ENCODE data around the gene RAB3GAP2.
"Not testable (repeated sequence)": the region's sequence is repeated elsewhere in the genome, so short reads cannot be mapped to it uniquely, and the experiment has no call there.

The RAB3GAP2 gene

GRCh38 chr1:220188538-220188937, 83.7 kb downstream of the RAB3GAP2 start:
- no peak for DNase-seq

GRCh38 chr1:220186752-220187151, 85.5 kb downstream of the RAB3GAP2 start:
- DNase-seq = no peak

GRCh38 chr1:220184506-220184905, 87.7 kb downstream of the RAB3GAP2 start:
- no peak for DNase-seq

- no peak for DNase-seq
Measured at GRCh38 chr1:220182656-220183055, 89.6 kb downstream of the RAB3GAP2 start.

- no peak for DNase-seq
Measured at GRCh38 chr1:220182111-220182510, 90.1 kb downstream of the RAB3GAP2 start.

- no peak for DNase-seq
Measured at GRCh38 chr1:220176540-220176939, 95.7 kb downstream of the RAB3GAP2 start.

- DNase-seq = no peak
Measured at GRCh38 chr1:220170836-220171526, 101.3 kb downstream of the RAB3GAP2 start.

- DNase-seq = not testable (repeated sequence)
Measured at GRCh38 chr1:220169887-220170286, 102.4 kb downstream of the RAB3GAP2 start.

GRCh38 chr1:220166853-220167252, 105.4 kb downstream of the RAB3GAP2 start:
- no peak for DNase-seq

GRCh38 chr1:220164517-220164916, 107.7 kb downstream of the RAB3GAP2 start:
- DNase-seq = no peak

GRCh38 chr1:220164116-220164515, 108.1 kb downstream of the RAB3GAP2 start:
- DNase-seq = no peak

- DNase-seq = no peak
Measured at GRCh38 chr1:220160027-220160426, 112.2 kb downstream of the RAB3GAP2 start.

GRCh38 chr1:220159041-220159440, 113.2 kb downstream of the RAB3GAP2 start:
- DNase-seq = no peak

GRCh38 chr1:220158530-220158929, 113.7 kb downstream of the RAB3GAP2 start:
- DNase-seq = not testable (repeated sequence)

- DNase-seq = no peak
Measured at GRCh38 chr1:220157738-220158137, 114.5 kb downstream of the RAB3GAP2 start.

GRCh38 chr1:220156620-220157146, 115.6 kb downstream of the RAB3GAP2 start:
- no peak for DNase-seq

GRCh38 chr1:220153147-220153546, 119.1 kb downstream of the RAB3GAP2 start:
- DNase-seq = no peak

GRCh38 chr1:220151454-220151853, 120.8 kb downstream of the RAB3GAP2 start:
- DNase-seq = no peak

GRCh38 chr1:220149742-220150141, 122.5 kb downstream of the RAB3GAP2 start:
- DNase-seq = no peak

- DNase-seq = no peak
Measured at GRCh38 chr1:220144051-220144450, 128.2 kb downstream of the RAB3GAP2 start.

GRCh38 chr1:220139966-220140365, 132.3 kb downstream of the RAB3GAP2 start:
- no peak for DNase-seq

GRCh38 chr1:220137019-220137786, 135.1 kb downstream of the RAB3GAP2 start:
- DNase-seq = no peak

GRCh38 chr1:220135755-220136154, 136.5 kb downstream of the RAB3GAP2 start:
- no peak for DNase-seq
